Measurements from ENCODE around the gene PGR.

GRCh38 chr11:101126551-101127196 lies 2.9 kb downstream of the PGR start:
- TF ChIP-seq CHD2 (IDR thresholded peaks at IDR 0.05; ENCODE audit: low read length, partially characterized antibody) (no peak), CTCF (IDR thresholded peaks at IDR 0.05) (no peak), GABPA (IDR thresholded peaks at IDR 0.05; ENCODE audit: low read depth) (no peak), ELF1 (IDR thresholded peaks at IDR 0.05) (no peak), MAX (IDR thresholded peaks at IDR 0.05; ENCODE audit: low read depth) (no peak), USF1 (IDR thresholded peaks at IDR 0.05; ENCODE audit: borderline replicate concordance, low read depth) (no peak), POLR2AphosphoS5 (IDR thresholded peaks at IDR 0.05; ENCODE audit: low read depth, low read length) (no peak), EP300 (IDR thresholded peaks at IDR 0.05; ENCODE audit: borderline replicate concordance in 1 of 2, low read depth in 1 of 2, low read length in 1 of 2) (no peak), FOXJ3 (CRISPR knock-in tag; IDR thresholded peaks at IDR 0.05) (no peak), YY1 (IDR thresholded peaks at IDR 0.05; ENCODE audit: low read depth) (no peak), MXI1 (IDR thresholded peaks at IDR 0.05; ENCODE audit: low read depth, low read length) (no peak)

Measured in SK-N-SH (cell line).